K562 (cell line): ENCODE data around the gene AIPL1. TPM values are rescaled to one million over a fixed set of nuclear protein-coding genes. Genes with fewer than 3 reads are reported as not detected.

ENCODE experiments used
- ATAC-seq: fragments of 200-7000 bp; cut with Tn5 transposase; 3 replicates; pipeline ENCODE4 v1.9.1; 2020; ENCODE audit warnings: moderate library complexity
- BruUV-seq: library from RNA; stranded (reverse); fragments of 400-500 nt; replicated peaks from 2 replicates; lab custom pipeline; 2021; lab: Mats Ljungman, UMichigan
- CTCF ChIA-PET: fragments of 300-600 bp; formaldehyde crosslinking; extraction: SDS; loops from one replicate; lab custom pipeline; 2021; ENCODE audit warnings: low intra/inter-chr PET ratio; lab: Yijun Ruan, JAX
- POLR2A ChIA-PET: fragments of 300-600, 350-650 bp; sonication (Branson Sonifier 250); formaldehyde crosslinking; extraction: SDS; loops from one replicate; lab custom pipeline; 2021; ENCODE audit warnings: antibody characterized with exemption, inconsistent platforms; lab: Yijun Ruan, JAX
- DNase-seq, 4 experiments: peaks; one replicate each; pipeline versions ENCODE4 v3.0.0 to v3.0.0-alpha.2; 2011 to 2018; ENCODE audit warnings: low spot score in 3 of 4, mixed read lengths in 3 of 4; ENCODE audit errors: extremely low read depth in 1 of 4
- FAIRE-seq: peaks from 2 replicates; lab custom pipeline; 2011; peaks lifted over from hg19 to GRCh38; lab: Jason Lieb, UNC
- H2AFZ ChIP-seq: 2 replicates; pipeline ENCODE4 v1.6.0; 2011; ENCODE audit warnings: low read depth, low read length, control low read depth, inconsistent platforms
- H3K27ac ChIP-seq: fragments of 200-600 bp; 3 replicates; pipeline ENCODE4 v1.8.0; 2011; ENCODE audit warnings: low read depth, mild to moderate bottlenecking, control low read depth, inconsistent platforms, low read length, moderate library complexity, mixed read lengths; ENCODE audit errors: extremely low read depth
- H3K27me3 ChIP-seq, 2 experiments: fragments of 300-600 bp in 1 of 2; 2 replicates in 1 of 2; 3 replicates in 1 of 2; pipeline versions ENCODE4 v1.6.0 to v1.8.0; 2011; ENCODE audit warnings: inconsistent platforms in 2 of 2, low read length in 2 of 2, mild to moderate bottlenecking in 1 of 2, mixed read lengths in 1 of 2, moderate library complexity in 1 of 2; ENCODE audit not compliant: control insufficient read depth in 2 of 2, insufficient read depth in 2 of 2
- H3K36me3 ChIP-seq: fragments of 300-600 bp; 3 replicates; pipeline ENCODE4 v1.8.0; 2011; ENCODE audit warnings: mild to moderate bottlenecking, low read length, inconsistent platforms; ENCODE audit not compliant: control insufficient read depth, insufficient read depth
- H3K4me1 ChIP-seq, 2 experiments: fragments of 200-600 bp in 1 of 2; replicated peaks in 1 of 2; 2 replicates in 1 of 2; 3 replicates in 1 of 2; pipeline versions ENCODE4 v1.5.1 to v1.8.0; 2011; ENCODE audit warnings: inconsistent platforms in 2 of 2, low read length in 2 of 2, mild to moderate bottlenecking in 1 of 2, mixed read lengths in 1 of 2, moderate library complexity in 1 of 2; ENCODE audit not compliant: control insufficient read depth in 2 of 2, insufficient read depth in 2 of 2
- H3K4me2 ChIP-seq: 2 replicates; pipeline ENCODE4 v1.6.1; 2011; ENCODE audit warnings: low read length, control low read depth, inconsistent platforms, mixed read lengths; ENCODE audit not compliant: insufficient read depth
- H3K4me3 ChIP-seq: fragments of 200-600 bp; sonication (generic), shearing (Covaris generic); 2 replicates; pipeline ENCODE4 v1.5.1; 2016; ENCODE audit warnings: control low read depth, inconsistent platforms
- H3K79me2 ChIP-seq: fragments of 200-600 bp; 3 replicates; pipeline ENCODE4 v1.8.0; 2011; ENCODE audit warnings: low read length, inconsistent platforms; ENCODE audit not compliant: control insufficient read depth, insufficient read depth
- H3K9ac ChIP-seq, 2 experiments: 2 replicates each; pipeline versions ENCODE4 v1.6.0 to v1.6.1; 2011; ENCODE audit warnings: low read depth in 2 of 2, low read length in 2 of 2, control low read depth in 1 of 2, inconsistent platforms in 1 of 2, mild to moderate bottlenecking in 1 of 2, mixed read lengths in 1 of 2; ENCODE audit not compliant: insufficient read depth in 1 of 2
- H3K9me1 ChIP-seq: one replicate; pipeline ENCODE4 v1.6.0; 2011; ENCODE audit warnings: inconsistent platforms, mild to moderate bottlenecking, low read length, moderate library complexity; ENCODE audit not compliant: control insufficient read depth, insufficient read depth
- H3K9me3 ChIP-seq: replicated peaks from 2 replicates; pipeline ENCODE4 v1.5.1; 2011; ENCODE audit warnings: low read depth, low read length, inconsistent platforms; ENCODE audit not compliant: control insufficient read depth, insufficient read depth
- H4K20me1 ChIP-seq: replicated peaks from 2 replicates; pipeline ENCODE4 v1.6.1; 2011; ENCODE audit warnings: low read length, inconsistent platforms, mixed read lengths; ENCODE audit not compliant: control insufficient read depth, insufficient read depth
- ATF1 ChIP-seq, 2 experiments: fragments of 450-650 bp in 1 of 2; IDR thresholded peaks; 2 replicates each; pipeline ENCODE4 v1.6.1; 2016; ENCODE audit warnings: missing compliant biosample characterization in 1 of 2, missing genetic modification characterization in 1 of 2
- MAZ ChIP-seq, 2 experiments: fragments of 450-650 bp in 1 of 2; sonication (generic) in 1 of 2; formaldehyde crosslinking; IDR thresholded peaks in 1 of 2; conservative IDR thresholded peaks in 1 of 2; 2 replicates each; pipeline versions ENCODE4 v1.4.0 to v1.5.0; 2020; ENCODE audit warnings: mild to moderate bottlenecking in 1 of 2, missing genetic modification reagents in 1 of 2
- MTA3 ChIP-seq: fragments of 450-650 bp; formaldehyde crosslinking; IDR thresholded peaks from 2 replicates; pipeline ENCODE4 v1.6.1; 2017; ENCODE audit warnings: mild to moderate bottlenecking, borderline replicate concordance
- NONO ChIP-seq, 2 experiments: fragments of 200-400 bp in 1 of 2; fragments of 450-650 bp in 1 of 2; formaldehyde crosslinking in 1 of 2; IDR thresholded peaks; 2 replicates each; pipeline ENCODE4 v1.6.1; 2017; ENCODE audit warnings: low read depth in 2 of 2, mild to moderate bottlenecking in 2 of 2, moderate library complexity in 2 of 2, low read length in 1 of 2
- TGIF2 ChIP-seq: sonication (generic); formaldehyde crosslinking; IDR thresholded peaks from 2 replicates; pipeline ENCODE4 v1.8.1; 2022; ENCODE audit warnings: mild to moderate bottlenecking, missing genetic modification reagents, moderate library complexity
- TOE1 ChIP-seq, 2 experiments: fragments of 450-650 bp in 1 of 2; sonication (generic) in 1 of 2; formaldehyde crosslinking in 1 of 2; IDR thresholded peaks; 2 replicates each; pipeline versions ENCODE4 v1.7.1 to v1.8.0; 2016 to 2022; ENCODE audit warnings: borderline replicate concordance in 2 of 2, mild to moderate bottlenecking in 2 of 2, antibody characterized with exemption in 1 of 2, inconsistent platforms in 1 of 2, low read depth in 1 of 2, missing genetic modification reagents in 1 of 2, moderate library complexity in 1 of 2
- ZFP30 ChIP-seq: fragments of 250-450 bp; sonication (Bioruptor Pico); IDR thresholded peaks from 2 replicates; pipeline ENCODE4 v1.8.0; 2022; ENCODE audit warnings: moderate library complexity, mild to moderate bottlenecking, inconsistent platforms, borderline replicate concordance
- ZKSCAN8 ChIP-seq: fragments of 200-800 bp; sonication (Bioruptor generic); IDR thresholded peaks from 2 replicates; pipeline ENCODE4 v1.6.1; 2016; ENCODE audit warnings: missing genetic modification characterization, missing compliant biosample characterization
- WGBS: fragments of 100-300 bp; shearing (Covaris generic); methylation state at CpG from one replicate; pipeline ENCODE4 v1.1.6; 2016; ENCODE audit warnings: low coverage, mixed read lengths; ENCODE audit not compliant: insufficient coverage; ENCODE audit errors: missing lambda C conversion rate; 5-methylcytosine and 5-hydroxymethylcytosine counted together
- in situ Hi-C: fragments of 300-500 bp; cut with MboI; formaldehyde crosslinking; loops from 4 replicates; pipeline ENCODE4 v1.15.0; 2018; ENCODE audit warnings: inconsistent platforms, mixed read lengths
- intact Hi-C: fragments of 100-400 bp; cut with micrococcal nuclease; formaldehyde crosslinking; loops from 2 replicates; pipeline ENCODE4 v1.14.2; 2022
- polyA plus RNA-seq, 8 experiments: library from polyadenylated mRNA; depleted of rRNA in 4 of 8; stranded (reverse) in 5 of 8; unstranded in 3 of 8; fragments of >200 nt; fragmentation: Nextera tagmentation in 2 of 8; fragmentation: Illumina TruSeq in 1 of 8; extraction: Ambion mirVana in 2 of 8; extraction: Trizol in 1 of 8; gene quantifications; 2 replicates each; pipeline versions ENCODE4 v1.2.1 to v1.2.3, GENCODE V29; 2011 to 2014; ENCODE audit warnings: inconsistent platforms in 1 of 8, missing spikeins in 1 of 8
- total RNA-seq, 7 experiments: library from RNA; depleted of rRNA in 6 of 7; stranded (reverse); fragments of >200 nt in 6 of 7; fragmentation: Illumina TruSeq in 2 of 7; extraction: Trizol in 2 of 7; gene quantifications; 2 replicates each; pipeline versions ENCODE4 v1.2.1 to v1.2.3, GENCODE V29; 2011 to 2021; ENCODE audit warnings: low replicate concordance in 1 of 7
- TF ChIP-seq, protein P1 (sequence below): fragments of 450-650 bp; formaldehyde crosslinking; IDR thresholded peaks from 2 replicates; pipeline ENCODE4 v1.4.0; 2022; ENCODE audit warnings: missing genetic modification characterization
- TF ChIP-seq, protein P2 (sequence below): conservative IDR thresholded peaks from 2 replicates; pipeline ENCODE4 v1.6.1; 2011; ENCODE audit warnings: low read depth, mild to moderate bottlenecking, low read length; ENCODE audit not compliant: control insufficient read depth
- TF ChIP-seq, protein P3 (sequence below): fragments of 250-450 bp; sonication (Bioruptor Pico); IDR thresholded peaks from 2 replicates; pipeline ENCODE4 v1.5.0; 2020; ENCODE audit warnings: mild to moderate bottlenecking

The AIPL1 gene
- total and polyA plus RNA-seq, 9 of the 15 experiments (the other 6 are each of a cell fraction or from before 2014, with no cell fraction given): not detected

DNA sequence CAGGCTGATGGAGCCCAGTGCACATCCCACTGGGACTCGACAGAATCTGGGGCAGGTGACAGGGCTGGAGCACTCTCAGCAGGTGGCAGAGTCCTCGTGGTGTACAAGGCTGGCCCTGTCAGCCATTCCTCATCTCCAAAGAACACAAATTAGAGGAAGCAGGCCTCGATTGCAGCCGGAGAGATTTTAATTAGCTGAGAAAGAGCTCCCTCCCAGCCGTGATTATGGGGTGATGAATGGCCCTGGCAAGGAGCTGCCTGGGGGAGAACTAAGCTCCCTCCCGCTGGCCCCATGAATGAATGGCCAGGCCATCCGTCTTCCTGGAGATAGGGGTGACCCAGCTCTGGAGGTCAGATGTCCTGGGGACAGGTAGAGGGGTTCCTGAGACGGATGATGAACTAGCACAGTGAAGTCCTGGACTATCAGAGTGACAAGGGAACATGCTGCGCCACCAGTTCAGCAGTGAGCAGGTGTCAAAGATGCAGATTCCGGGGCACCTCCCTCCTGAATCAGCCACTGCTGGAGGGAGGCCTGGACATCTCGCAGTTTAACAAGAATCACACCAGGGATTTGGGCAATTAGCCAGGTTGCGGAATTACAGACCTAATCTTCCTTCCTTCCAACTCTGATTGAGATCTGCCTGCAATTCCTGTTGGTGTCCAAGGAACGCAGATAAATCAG lies 44.8 kb upstream of the AIPL1 start:
- ChIA-PET POLR2A (no interaction called here), CTCF (no interaction called here)
- intact Hi-C loops: no loop called here
- WGBS: 3% methylated on average over 12 of the region's 13 CpGs
- peaks cover 4 to 8% of the 10 kb centered on the region in 2 experiments; a peak in 3 of 5 replicates for H3K4me1 ChIP-seq
- no peak overlapping the region for H3K4me3 ChIP-seq
- DNase-seq (no peak), ATAC-seq (no peak), FAIRE-seq (no peak)
- BruUV-seq: no TSS peak
- in situ Hi-C loops: no loop called here
- H3K9ac ChIP-seq: no peak overlapping the region
- H3K79me2 ChIP-seq: no peaks in the 10 kb centered on the region
- no peak overlapping the region for H2AFZ ChIP-seq
- no peak overlapping the region for H3K4me2 ChIP-seq
- no peaks in the 10 kb centered on the region for H3K9me3 ChIP-seq
- H3K27ac ChIP-seq: no peak overlapping the region
- 0 out of 2 replicates have a peak, but pooled peaks cover 3% of the 10 kb centered on the region for H4K20me1 ChIP-seq
- H3K9me1 ChIP-seq: no peaks in the 10 kb centered on the region
- H3K36me3 ChIP-seq: no peaks in the 10 kb centered on the region
- TF ChIP-seq, protein P1, sequence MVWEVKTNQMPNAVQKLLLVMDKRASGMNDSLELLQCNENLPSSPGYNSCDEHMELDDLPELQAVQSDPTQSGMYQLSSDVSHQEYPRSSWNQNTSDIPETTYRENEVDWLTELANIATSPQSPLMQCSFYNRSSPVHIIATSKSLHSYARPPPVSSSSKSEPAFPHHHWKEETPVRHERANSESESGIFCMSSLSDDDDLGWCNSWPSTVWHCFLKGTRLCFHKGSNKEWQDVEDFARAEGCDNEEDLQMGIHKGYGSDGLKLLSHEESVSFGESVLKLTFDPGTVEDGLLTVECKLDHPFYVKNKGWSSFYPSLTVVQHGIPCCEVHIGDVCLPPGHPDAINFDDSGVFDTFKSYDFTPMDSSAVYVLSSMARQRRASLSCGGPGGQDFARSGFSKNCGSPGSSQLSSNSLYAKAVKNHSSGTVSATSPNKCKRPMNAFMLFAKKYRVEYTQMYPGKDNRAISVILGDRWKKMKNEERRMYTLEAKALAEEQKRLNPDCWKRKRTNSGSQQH: no peak
- TF ChIP-seq TGIF2 (CRISPR knock-in tag) (no peak), NONO (IDR thresholded peaks at IDR 0.05; ENCODE audit: low read depth in 2 of 2, low read length in 1 of 2) (no peak), ATF1 (CRISPR knock-in tag; IDR thresholded peaks at IDR 0.05) (no peak), ATF1 (tag; IDR thresholded peaks at IDR 0.05) (no peak), MAZ (CRISPR knock-in tag; conservative IDR thresholded peaks at IDR 0.05 in 1 of 2, IDR thresholded peaks at IDR 0.05 in 1 of 2) (no peak), MTA3 (no peak), ZKSCAN8 (CRISPR knock-in tag) (no peak), ZFP30 (CRISPR knock-in tag) (no peak), TOE1 (IDR thresholded peaks at IDR 0.05; ENCODE audit: borderline replicate concordance) (no peak), TOE1 (CRISPR knock-in tag; IDR thresholded peaks at IDR 0.05; ENCODE audit: borderline replicate concordance, low read depth) (no peak)
- TF ChIP-seq, protein P2, sequence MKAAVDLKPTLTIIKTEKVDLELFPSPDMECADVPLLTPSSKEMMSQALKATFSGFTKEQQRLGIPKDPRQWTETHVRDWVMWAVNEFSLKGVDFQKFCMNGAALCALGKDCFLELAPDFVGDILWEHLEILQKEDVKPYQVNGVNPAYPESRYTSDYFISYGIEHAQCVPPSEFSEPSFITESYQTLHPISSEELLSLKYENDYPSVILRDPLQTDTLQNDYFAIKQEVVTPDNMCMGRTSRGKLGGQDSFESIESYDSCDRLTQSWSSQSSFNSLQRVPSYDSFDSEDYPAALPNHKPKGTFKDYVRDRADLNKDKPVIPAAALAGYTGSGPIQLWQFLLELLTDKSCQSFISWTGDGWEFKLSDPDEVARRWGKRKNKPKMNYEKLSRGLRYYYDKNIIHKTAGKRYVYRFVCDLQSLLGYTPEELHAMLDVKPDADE: no peak
- TF ChIP-seq, protein P3, sequence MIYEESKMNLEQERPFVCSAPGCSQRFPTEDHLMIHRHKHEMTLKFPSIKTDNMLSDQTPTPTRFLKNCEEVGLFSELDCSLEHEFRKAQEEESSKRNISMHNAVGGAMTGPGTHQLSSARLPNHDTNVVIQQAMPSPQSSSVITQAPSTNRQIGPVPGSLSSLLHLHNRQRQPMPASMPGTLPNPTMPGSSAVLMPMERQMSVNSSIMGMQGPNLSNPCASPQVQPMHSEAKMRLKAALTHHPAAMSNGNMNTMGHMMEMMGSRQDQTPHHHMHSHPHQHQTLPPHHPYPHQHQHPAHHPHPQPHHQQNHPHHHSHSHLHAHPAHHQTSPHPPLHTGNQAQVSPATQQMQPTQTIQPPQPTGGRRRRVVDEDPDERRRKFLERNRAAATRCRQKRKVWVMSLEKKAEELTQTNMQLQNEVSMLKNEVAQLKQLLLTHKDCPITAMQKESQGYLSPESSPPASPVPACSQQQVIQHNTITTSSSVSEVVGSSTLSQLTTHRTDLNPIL (CRISPR knock-in tag): no peak
- H3K27me3 ChIP-seq: peaks cover 8 to 23% of the 10 kb centered on the region in 2 experiments; a peak in 3 of 5 replicates
